Activated gamma-delta T cell treated with Interleukin-2 at 50 U/mL for 16 hours (primary cell): ENCODE measurements around the gene GALNT14.

Experiments
- DNase-seq: peaks from one replicate; pipeline ENCODE4 v3.0.0-alpha.2; 2020

GALNT14 gene

DNA sequence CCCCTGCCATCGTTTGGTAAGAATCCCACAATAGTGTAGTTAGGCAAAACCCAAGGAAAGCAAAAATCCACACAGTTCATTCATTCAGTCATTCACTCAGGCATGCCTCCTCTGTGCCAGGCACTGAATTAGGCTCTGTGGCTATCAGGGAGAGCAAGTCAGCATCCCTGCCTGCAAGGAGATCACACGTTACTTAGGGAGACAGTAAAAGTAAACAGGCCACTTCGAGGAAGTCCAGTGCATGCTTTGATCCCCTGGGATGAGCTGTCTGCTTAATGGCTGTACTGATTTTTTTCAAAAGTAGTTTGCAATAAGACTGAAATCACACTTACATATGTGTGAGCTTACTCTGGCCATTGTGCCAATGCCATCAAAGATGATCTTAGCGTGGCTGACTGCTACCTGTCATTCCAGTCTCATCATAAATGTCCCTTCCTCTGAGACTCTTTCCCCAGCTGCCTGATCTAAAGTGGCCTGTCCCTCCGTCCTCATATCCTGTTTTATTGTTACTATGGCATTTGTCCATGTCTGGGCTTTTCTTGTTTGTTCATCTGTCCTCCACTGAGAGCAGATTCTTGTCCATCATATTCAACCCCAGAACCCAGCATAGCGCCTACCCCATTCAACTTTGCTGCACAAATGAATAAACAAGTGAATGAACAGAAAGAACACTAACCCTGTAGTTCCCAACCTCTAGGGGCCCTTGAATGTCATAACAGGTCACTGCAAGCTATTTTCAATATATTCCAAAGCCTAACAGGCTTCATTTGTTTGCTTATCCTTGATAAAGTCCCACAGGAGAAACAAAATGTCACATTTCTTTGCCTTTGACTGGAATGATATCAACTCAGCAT lies 84.1 kb downstream of the GALNT14 start:
- no peak for DNase-seq

DNA sequence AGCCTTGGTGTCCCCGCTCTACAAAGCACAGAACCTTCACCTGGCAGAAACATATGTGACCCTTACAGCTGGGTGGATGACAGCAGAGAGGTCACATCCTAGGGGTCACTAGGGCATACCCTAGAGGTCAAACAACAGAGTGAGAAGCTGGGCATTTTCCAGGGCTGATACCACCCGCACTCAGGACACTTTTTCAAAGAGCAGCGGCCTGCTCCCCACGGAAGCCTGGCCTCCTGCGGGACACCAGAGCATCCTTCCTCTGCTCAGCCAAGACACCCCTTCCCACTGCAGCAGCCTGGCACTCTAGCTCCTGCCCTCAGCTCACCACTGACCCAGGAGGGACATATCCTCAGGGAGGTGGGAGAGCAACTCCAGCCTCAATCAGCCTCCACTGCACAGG lies 86.0 kb downstream of the GALNT14 start:
- no peak for DNase-seq

DNA sequence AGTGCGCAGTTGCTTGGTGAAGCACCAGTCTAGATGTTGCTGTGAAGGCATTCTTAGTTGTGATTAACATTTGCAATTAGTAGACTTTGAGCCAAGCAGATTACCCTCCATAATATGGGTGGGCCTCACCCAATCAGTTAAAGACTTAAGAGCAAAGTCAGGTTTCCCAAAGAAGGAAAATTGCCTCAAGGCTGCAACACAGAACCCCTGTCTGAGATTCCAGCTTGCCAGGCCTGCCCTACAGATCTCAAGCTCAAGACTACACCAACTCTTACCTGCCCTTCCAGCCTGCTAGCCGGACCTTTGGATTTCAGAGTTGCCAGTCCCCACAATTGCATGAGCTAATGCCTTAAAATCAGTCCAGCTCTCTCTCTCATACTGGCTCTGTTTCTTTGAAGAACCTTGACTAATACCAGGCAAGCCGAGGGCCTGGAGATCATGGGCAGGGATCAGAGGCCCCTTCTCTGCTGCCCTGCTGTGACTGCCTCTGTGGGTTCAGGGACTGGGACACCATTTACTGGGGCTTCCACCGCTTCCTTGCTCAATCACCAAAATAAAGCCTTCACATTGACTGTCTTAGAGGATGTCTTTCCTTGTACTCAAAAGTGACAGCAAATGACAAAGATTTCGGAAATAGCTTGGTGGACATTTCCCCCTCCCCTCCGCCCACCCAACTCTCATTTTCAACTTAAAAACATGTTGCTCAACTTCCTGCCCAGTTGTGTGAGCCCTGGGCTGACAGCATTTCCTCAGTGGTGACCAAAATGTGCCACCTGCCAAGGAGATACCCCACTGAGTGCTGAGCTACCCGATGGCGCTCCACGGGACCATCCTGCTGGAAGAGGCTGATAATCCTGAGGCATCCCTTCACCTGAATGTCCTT lies 86.7 kb downstream of the GALNT14 start:
- no peak for DNase-seq

DNA sequence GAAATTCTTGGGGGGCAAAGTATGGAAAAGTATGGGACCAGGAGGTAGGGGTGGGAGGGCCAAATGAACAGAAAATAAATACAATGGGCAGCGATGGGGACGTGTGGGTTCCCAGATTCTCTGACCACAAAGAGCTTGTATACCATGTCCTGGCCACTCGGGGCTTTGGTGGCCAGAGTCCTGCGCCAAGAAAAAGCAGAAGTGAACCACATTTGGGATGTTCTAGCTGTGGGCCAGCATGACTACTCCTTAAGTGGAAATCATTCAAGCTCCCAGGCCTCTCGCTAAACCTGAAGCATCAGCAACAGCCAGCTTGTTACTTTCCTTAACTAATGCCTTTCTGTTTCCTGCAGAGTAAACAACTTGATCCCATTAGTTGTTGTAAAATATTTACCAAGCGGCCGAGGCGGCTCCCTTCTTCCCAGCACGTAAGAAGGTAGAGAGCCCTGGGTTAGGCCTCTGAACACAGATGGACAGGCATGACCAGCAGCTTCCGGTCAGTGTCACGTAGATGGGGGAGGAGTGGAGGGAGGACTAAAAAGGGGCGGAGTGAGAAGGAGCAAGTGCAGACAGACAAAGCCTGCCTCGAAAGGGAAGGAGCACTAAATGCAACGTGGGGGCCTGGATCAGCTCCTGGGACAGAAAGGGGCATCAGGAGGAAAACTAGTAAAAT lies 88.2 kb downstream of the GALNT14 start:
- DNase-seq = no peak

DNA sequence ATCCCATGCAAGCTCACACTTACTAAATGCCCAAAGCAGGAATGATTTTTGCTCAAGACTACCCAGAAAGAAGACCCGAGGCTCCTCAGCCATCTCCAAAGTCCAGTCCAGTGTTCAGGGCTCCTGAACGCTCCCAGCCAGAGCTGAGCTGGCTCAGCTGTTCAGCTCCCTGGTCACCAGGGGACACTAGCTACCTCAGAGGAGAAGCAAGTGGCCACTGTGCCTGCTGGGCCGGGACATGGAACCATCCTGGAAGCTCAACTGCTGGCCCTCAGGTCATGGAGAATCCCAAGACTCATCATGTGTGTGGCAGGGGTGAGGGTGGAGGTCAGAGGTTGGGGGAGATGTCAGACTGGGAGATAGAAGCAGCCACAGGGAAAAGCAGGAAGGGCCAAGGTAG lies 89.0 kb downstream of the GALNT14 start:
- DNase-seq = no peak

DNA sequence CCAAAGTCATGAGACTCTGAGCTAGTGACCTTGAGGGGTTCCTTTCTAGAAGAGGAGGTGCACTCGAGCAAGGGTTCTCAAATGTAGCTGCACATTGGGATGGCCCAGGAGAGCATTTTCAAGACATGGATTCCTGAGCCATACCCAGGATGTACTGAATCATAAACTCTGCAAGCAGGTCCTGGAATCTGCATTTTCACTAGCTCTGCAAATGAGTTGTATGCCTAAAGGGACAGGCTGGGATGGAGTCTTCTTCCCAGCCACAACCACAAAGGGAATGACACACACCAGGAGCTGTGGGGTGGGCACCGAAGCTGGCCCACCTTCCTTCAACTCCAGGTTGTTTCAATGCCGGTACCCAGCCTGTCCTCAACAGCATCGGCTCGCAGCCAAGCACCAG lies 90.6 kb downstream of the GALNT14 start:
- no peak for DNase-seq

DNA sequence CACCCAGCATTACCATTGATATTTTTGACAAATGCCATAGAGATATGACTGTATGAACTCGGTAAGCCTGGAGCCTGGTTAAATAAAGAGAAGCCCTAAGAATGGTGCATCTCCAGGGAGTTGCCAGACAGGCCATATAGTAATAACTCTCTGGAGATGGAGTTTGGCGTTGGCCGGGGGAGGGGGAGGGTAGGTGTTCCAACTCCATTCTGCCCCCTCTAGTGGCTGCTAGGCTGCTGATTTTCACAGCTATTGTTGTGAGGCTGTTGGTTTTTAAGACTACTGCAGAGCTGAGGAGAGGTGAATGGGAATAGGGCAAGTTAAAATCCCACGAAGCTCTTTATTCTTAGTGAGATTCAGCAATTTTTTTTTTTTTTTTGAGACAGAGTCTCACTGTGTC lies 99.9 kb downstream of the GALNT14 start:
- no peak for DNase-seq

DNA sequence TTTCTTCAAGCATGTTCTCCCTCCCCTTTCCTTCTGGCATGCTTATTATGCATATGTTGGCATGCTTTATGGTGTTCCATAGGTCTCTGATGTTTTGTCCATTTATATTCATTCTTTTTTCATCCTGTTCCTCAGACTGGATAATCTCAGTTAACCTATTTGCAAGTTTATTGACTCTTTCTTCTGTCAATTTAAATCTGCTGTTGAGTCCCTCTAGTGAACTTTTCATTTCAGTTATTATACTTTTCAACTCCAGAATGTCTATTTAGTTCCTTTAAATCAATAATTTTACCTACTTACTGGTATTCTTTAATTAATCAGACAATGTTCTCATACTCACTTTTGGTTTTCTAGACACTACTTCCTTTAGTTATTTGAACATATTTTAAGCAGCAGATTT lies 101.2 kb downstream of the GALNT14 start:
- DNase-seq = no peak

DNA sequence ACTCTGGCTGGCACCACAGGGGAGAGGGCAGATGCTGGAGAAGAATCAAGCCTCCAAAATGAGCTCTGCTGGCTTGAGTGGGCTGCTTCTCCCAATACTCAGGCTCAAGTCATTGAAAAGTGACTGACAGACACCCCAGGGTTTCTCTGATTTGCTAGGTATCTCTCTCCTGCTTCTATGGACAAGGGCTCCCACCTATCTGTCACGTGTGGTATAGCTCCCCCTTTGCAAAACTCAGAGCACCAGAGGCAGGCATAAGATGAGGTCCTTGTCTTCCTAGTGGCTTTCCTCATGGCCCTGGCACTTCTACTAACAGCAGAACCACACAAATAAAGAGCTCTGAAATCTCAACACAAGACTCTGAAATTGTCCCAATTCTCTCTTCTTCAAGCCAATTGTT lies 105.2 kb downstream of the GALNT14 start:
- DNase-seq = no peak

DNA sequence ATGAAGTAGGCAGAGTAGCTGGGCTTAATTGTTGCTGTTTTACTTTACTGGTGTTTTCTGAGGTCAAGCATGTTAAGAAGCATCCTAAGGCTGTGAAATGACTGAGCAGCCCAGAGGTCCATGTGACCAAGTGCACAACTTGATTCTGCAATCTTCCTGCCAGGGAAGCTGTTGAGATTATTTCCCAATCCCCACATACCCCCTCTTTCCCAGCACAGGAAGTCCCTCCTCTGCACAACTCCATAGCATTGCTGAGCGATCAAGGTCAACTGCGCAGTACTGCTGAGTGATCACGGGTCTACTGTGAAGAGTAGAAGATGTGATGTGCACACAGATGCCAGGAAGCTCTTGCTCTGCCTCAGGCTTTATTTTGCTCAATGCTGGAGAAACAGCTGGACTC lies 105.8 kb downstream of the GALNT14 start:
- no peak for DNase-seq

DNA sequence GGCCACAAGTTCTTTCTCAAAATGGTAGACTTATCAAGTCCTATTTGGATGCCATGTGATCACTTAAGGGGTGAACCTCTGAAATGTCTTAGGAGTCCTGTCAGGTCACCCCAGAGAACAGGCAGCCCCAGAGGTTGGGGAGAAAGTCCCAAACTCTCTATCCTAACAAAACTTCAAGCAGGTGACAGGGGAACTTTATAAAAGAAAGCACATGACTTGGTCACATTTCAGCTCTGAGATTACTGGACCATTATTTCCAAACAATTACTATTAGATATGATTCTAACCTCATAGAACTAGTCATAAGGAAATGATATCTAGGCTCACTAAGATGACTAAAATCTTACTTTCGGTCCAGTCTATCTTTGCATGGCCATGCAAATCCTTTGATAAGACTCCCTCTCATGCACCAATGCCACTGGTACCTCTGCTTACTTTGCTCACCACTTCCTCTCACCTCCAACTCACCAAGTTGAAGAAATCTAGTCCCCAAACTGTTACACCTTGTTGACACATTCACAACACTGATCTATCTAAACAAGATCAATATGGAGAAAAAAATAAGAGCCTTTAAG lies 107.0 kb downstream of the GALNT14 start:
- no peak for DNase-seq

DNA sequence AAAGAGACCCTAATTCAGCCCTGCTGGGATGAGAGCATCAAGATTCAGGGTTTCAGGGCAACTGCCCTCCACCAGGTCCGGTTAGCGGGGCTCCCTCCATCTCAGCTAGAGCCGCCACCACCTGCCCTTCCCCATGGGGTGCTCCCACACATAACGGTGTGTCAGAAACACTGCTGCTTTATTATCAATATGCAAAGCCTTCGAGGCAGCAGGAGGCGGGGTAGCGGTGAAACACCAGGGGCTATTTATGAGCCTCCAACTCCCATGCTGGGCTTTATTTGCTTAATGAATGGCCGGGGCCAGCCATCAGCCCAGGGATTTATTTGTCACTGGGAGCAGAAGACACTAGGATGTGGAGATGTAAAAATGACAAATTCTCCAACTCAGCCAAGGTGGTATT lies 109.8 kb downstream of the GALNT14 start:
- DNase-seq = no peak

DNA sequence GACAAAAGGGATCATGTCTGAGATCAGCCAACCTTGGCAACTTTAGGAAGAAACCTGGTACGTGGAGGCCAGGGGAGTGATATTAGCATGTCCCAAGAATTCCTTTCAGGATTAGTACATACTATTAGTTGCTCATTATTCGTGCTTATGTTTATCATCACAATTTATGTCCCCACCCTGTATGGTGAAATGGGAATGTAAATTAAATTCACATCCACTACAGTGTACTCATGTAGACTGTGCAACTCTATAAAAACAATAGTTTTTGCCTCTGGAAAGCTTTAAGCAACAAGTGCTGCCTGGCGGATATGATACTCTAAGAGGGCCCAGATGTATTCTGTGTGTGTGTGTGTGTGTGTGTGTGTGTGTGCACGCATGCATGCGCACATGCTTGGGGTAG lies 110.7 kb downstream of the GALNT14 start:
- DNase-seq = no peak

DNA sequence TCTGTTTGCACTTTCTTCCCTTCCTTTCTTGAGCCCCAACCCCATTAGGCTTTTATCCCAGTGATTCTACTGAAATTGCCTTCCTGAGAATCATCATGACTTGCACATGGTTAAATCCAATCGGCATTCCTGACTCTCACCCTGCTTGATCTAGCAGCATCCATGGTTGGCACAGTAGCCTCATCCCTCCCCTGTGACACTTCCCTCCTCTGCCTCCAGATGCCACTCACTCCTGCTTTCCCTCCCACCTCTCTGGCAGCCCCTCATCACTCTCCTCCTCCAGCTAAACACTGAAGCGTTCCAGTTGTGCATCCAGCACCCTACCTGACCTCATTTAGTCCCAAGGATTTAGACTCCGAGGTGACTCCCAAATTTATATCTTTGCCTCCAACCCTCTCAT lies 114.7 kb downstream of the GALNT14 start:
- DNase-seq = no peak

DNA sequence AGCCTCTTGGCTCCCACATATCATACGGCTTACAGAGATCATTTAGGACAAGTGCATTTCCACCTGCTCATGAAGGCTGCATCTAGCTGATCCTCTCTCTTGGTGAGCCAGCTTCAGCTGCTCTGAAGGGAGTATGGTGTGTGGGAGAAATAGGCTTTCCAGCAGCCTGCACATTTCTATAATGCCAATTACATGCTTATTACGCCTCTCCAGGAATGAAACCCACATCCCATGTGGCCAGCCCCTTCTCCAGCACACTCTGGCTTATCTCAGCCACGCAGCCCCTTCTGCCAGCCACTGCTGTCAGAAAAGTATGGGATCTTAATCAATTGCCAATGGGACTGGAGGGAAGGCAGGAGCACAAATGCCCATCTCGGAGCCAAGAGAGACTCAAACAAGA lies 117.5 kb downstream of the GALNT14 start:
- DNase-seq = no peak

DNA sequence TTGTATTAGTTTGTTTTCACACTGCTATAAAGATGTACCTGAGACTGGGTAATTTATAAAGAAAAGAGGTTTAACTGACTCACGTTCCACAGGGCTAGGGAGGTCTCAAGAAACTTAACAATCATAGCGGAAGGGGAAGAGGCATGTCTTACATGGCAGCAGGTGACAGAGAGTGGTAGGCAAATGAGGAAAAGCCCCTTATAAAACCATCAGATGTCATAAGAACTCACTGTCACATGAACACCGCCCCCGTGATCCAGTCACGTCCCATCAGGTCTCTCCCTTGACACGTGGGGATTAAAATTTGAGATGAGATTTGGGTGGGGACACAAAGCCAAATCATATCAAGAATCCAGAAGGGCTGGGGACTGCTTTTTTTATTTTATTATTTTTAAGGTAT lies 120.0 kb downstream of the GALNT14 start:
- no peak for DNase-seq

DNA sequence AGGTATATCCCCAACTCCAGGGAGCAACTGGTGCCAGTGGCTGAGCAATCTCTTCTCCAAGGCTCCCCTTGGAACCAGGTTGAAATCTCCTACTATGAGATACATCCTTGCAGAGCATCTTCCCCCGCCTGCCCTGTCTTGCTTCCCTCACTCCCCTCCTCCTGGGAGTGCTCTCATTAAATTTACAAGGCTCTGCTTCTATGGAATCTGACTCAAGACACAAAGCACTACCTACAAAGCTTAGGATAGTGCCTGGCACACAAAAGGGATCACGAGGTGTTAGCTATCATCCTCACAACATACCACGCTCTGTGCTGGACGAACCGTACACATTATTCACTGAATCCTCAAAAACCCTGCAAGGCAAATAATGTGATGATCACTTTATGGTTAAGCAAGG lies 121.6 kb downstream of the GALNT14 start:
- no peak for DNase-seq

DNA sequence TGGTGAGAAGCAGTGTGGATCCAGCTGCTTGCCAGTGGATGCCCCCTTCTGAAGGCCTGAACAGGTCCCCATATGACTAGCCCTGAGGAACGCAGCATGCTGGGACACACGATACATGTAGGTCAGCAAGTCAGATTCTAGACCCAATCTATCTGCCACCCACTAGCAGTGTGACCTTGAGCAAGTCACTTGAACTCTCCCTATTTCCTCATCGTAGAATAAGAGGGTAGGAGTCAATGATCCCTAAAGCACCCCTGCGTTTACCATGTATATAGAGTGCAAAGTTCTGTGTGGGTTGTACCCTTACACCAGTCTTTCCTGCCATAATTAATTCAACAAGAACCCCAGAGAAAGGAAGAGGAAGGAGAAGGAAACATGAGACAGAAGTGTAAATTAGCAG lies 123.7 kb downstream of the GALNT14 start:
- no peak for DNase-seq

DNA sequence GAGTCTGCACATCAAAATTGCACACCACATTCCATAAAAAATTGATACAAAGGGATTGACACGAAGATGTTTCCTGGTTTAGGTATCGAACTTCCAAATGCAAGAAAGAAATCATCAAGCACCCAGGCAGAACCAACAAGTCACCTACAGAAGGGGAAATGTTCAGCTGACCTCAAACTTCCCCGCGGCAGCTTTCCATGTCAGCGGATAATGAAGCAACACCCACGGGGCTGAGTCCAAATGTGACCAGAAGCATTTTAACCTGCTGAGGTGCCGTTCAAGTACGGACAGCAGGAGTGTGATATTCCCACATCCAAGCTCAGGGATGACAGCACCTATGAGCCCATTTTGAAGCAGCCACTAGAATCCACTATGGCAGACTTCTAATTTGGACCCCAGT lies 124.9 kb downstream of the GALNT14 start:
- DNase-seq = no peak

DNA sequence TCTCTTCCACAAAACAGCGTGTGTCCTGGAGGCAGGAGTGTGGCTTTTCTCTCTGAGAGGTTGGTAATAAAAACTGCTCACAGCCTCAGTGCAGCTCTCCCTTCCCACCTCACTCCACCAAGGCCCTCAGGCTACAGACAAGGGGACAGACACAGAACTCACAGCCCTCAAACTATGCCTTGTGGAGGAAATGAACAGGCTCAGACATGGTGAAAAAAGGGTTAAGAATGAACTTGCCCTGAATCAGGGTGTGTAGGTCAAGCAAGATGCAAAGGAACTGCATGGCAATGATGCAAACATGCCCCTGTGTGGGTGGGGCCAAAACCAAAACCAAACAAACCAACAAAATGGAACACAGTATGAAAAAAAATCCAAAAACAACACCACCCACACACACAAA lies 125.8 kb downstream of the GALNT14 start:
- no peak for DNase-seq

DNA sequence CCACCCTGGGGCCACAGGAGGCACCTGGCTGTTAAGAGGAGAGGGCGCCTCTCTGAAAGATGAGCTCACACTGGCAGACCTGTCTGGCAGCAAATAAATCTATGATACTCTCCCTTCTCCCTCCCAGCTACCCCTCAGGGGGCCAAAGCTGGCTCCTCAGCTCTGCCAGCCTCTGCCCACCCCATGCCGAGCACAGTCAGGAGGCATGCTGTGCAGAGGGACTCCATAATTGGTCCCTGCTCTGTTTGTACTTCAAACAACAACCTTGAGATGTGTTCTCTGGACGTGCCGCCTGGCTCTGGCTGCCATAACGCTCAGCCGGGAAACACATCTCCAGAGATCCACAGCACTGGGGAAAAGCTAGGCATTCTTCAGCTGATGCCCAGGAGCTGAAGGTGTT lies 126.7 kb downstream of the GALNT14 start:
- DNase-seq = no peak

DNA sequence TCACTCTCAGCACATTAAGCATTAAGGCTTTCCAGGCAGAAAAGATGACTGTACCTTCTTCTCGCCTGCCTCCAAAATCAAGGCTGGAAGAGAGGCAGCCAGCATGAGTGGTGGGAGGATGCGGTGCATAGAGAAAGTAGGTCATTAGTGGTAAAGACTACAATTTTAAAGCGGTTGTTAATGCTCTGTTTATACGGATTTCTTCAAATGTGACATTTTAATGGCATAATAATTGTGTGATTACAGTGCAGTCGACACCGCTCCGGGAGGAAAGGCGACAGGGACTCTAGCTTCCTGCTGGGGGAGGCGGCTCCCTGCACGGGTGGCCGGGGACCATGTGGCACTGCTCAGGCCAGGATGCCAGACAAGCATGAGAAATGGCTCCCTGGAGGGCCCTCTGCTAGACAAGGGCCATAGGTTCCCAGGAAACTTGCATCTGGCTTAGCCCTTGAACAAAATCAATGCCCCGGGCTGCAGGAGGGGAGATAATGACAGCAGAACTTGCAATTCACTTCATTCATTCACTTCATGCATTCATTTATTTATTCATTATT lies 129.6 kb downstream of the GALNT14 start:
- DNase-seq = no peak

DNA sequence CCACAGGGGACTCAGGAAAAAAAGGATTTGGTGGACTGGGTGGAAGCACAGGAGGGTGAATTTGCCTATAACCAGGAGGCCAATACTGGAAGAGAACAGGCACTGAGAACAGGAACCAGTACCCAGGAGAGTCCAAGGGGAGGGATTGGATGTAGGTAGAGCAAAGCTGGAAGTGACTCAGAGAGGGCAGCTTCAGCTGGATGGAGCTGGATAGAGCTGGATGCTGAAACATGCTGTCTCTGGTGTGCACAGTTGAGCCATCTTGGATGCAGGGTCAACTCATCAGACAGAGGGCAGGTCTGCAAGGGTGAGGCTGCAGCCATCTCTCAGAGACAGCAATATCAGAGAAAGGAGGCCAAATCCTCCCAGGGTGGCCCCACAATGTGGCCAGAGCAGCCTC lies 134.0 kb downstream of the GALNT14 start:
- DNase-seq = no peak
